T-cell (primary cell): ENCODE data around the gene CABP1. TPM values are rescaled to one million over a fixed set of nuclear protein-coding genes. Genes with fewer than 3 reads are reported as not detected.

ENCODE experiments used
- ATAC-seq, 4 experiments: fragments of 200-7000 bp in 3 of 4; fragments of 150-1000 bp in 1 of 4; cut with Tn5 transposase; replicated peaks in 1 of 4; 1 replicate in 3 of 4; 2 replicates in 1 of 4; pipeline ENCODE4 v1.10.0; 2021; ENCODE audit warnings: moderate library complexity in 3 of 4, mild to moderate bottlenecking in 2 of 4, moderate number of reproducible peaks in 1 of 4
- CTCF ChIA-PET, 2 donors: fragments of 300-600 bp; sonication (Branson Sonifier 250); formaldehyde crosslinking; loops; one replicate each; lab custom pipeline; 2022; ENCODE audit warnings: antibody characterized with exemption in 2 of 2; lab: Charles Lee
- POLR2A ChIA-PET, 2 donors: fragments of 300-600 bp; sonication (Branson Sonifier 250); formaldehyde crosslinking; loops; one replicate each; lab custom pipeline; 2022; ENCODE audit warnings: antibody characterized with exemption in 2 of 2; lab: Charles Lee
- DNase-seq, 35 experiments: peaks; one replicate each; pipeline versions ENCODE4 v3.0.0 to v3.0.0-alpha.2; 2013 to 2023
- H3K27ac ChIP-seq: one replicate; pipeline ENCODE4 v1.5.1; 2013; ENCODE audit warnings: low read length
- H3K27me3 ChIP-seq, 2 experiments: replicated peaks in 1 of 2; 1 replicate in 1 of 2; 2 replicates in 1 of 2; pipeline versions ENCODE4 v1.6.1 to v1.7.0; 2013; ENCODE audit warnings: low read length in 1 of 2, mixed read lengths in 1 of 2; ENCODE audit not compliant: control insufficient read depth in 2 of 2, insufficient read depth in 2 of 2; ENCODE audit errors: extremely low read depth in 1 of 2
- H3K36me3 ChIP-seq, 2 donors: 1 replicate in 1 of 2; 2 replicates in 1 of 2; pipeline versions ENCODE4 v1.6.1 to v1.7.0; 2013; ENCODE audit warnings: low read length in 1 of 2; ENCODE audit not compliant: control insufficient read depth in 2 of 2, insufficient read depth in 1 of 2; ENCODE audit errors: extremely low read depth in 1 of 2
- H3K4me1 ChIP-seq, 2 experiments: 1 replicate in 1 of 2; 2 replicates in 1 of 2; pipeline versions ENCODE4 v1.6.1 to v1.7.0; 2013; ENCODE audit warnings: low read length in 2 of 2, mixed read lengths in 1 of 2; ENCODE audit not compliant: insufficient read depth in 2 of 2, control insufficient read depth in 1 of 2; ENCODE audit errors: extremely low read depth in 1 of 2
- H3K4me3 ChIP-seq, 2 donors: 1 replicate in 1 of 2; 2 replicates in 1 of 2; pipeline versions ENCODE4 v1.5.1 to v1.7.0; 2013; ENCODE audit warnings: mild to moderate bottlenecking in 2 of 2, low read length in 1 of 2, moderate library complexity in 1 of 2; ENCODE audit not compliant: control insufficient read depth in 1 of 2; ENCODE audit errors: extremely low read depth in 1 of 2
- H3K9me3 ChIP-seq: 2 replicates; pipeline ENCODE4 v1.7.0; 2013
- H3K27ac Mint-ChIP-seq, 2 donors: one replicate each; pipeline ENCODE4 v1.8.0; 2020 to 2021; ENCODE audit warnings: mild to moderate bottlenecking in 2 of 2, mixed read lengths in 2 of 2
- H3K27me3 Mint-ChIP-seq, 2 donors: one replicate each; pipeline ENCODE4 v1.8.0; 2021 to 2022; ENCODE audit warnings: mixed read lengths in 2 of 2
- H3K36me3 Mint-ChIP-seq: one replicate; pipeline ENCODE4 v1.8.0; 2021; ENCODE audit warnings: mixed read lengths
- H3K4me1 Mint-ChIP-seq, 3 donors: one replicate each; pipeline ENCODE4 v1.8.0; 2020 to 2022; ENCODE audit warnings: mixed read lengths in 3 of 3, mild to moderate bottlenecking in 1 of 3
- H3K4me3 Mint-ChIP-seq, 3 donors: one replicate each; pipeline ENCODE4 v1.8.0; 2020 to 2022; ENCODE audit warnings: mild to moderate bottlenecking in 3 of 3, mixed read lengths in 3 of 3, moderate library complexity in 3 of 3
- H3K9me3 Mint-ChIP-seq, 3 donors: one replicate each; pipeline ENCODE4 v1.8.0; 2020 to 2022; ENCODE audit warnings: mixed read lengths in 3 of 3
- WGBS: methylation state at CpG from one replicate; pipeline ENCODE4 v1.1.5; 2013; ENCODE audit warnings: missing lambda C conversion rate; ENCODE audit not compliant: insufficient coverage; 5-methylcytosine and 5-hydroxymethylcytosine counted together
- total RNA-seq, 35 experiments: library from RNA in 6 of 35; stranded (reverse) in 6 of 35; fragments of 120-200 nt in 1 of 35; gene quantifications; one replicate each; pipeline versions ENCODE4 v1.2.1 to v1.2.4 and lab custom pipeline; 2013 to 2026

The CABP1 gene
- total RNA-seq, 5 donors from 2014 or later (not counting 1 experiment from before 2014, with no cell fraction given): not detected

GRCh38 chr12:120652656-120653435 lies 12.4 kb downstream of the CABP1 start:
- Histone ChIP-seq H3K27ac (no peak overlapping the region), H3K4me3 (no peak overlapping the region), H3K27me3 (peaks cover 2 to 62% of the 10 kb centered on the region in 2 experiments), H3K36me3 (no peaks in the 10 kb centered on the region), H3K4me1 (peaks cover 0 to 12% of the 10 kb centered on the region in 2 experiments), H3K9me3 (no peaks in the 10 kb centered on the region)
- peaks cover 9 to 10% (median 9%) of the 10 kb centered on the region in 3 donors for H3K4me1 Mint-ChIP-seq
- H3K4me3 Mint-ChIP-seq: no peak overlapping the region
- DNase-seq (no peak), ATAC-seq (no peak)
- CTCF ChIA-PET: interaction anchor here in 1 of 2 donors (0.6 to 0.7 kb wide), 3 partner anchors 151 to 325 kb away, joined by 3 to 8 read pairs (median 7); partner anchors contain the start of gene HNF1A
- peaks cover 25 to 42% of the 10 kb centered on the region in 2 donors for H3K27me3 Mint-ChIP-seq
- no peaks in the 10 kb centered on the region for H3K36me3 Mint-ChIP-seq
- H3K27ac Mint-ChIP-seq: no peak overlapping the region
- no peaks in the 10 kb centered on the region for H3K9me3 Mint-ChIP-seq
- POLR2A ChIA-PET: interaction anchor here in 1 of 2 donors (0.6 kb wide), 1 partner anchor 478 kb away, joined by 3 read pairs; no protein-coding TSS in a partner anchor
- WGBS: 68% methylated on average over 6 of the region's 10 CpGs

GRCh38 chr12:120653611-120654010 lies 13.2 kb downstream of the CABP1 start:
- 98% methylated on average over 11 of the region's 11 CpGs for WGBS
- Histone ChIP-seq H3K4me1 (peaks cover 0 to 12% of the 10 kb centered on the region in 2 experiments), H3K9me3 (no peaks in the 10 kb centered on the region), H3K4me3 (no peak overlapping the region), H3K27ac (no peak overlapping the region), H3K36me3 (no peaks in the 10 kb centered on the region), H3K27me3 (peaks cover 2 to 58% of the 10 kb centered on the region in 2 experiments)
- Mint-ChIP-seq H3K9me3 (no peaks in the 10 kb centered on the region), H3K4me3 (no peak overlapping the region), H3K27ac (no peak overlapping the region), H3K36me3 (no peaks in the 10 kb centered on the region), H3K4me1 (peaks cover 9 to 10% (median 9%) of the 10 kb centered on the region in 3 donors), H3K27me3 (peaks cover 19 to 39% of the 10 kb centered on the region in 2 donors)
- ATAC-seq: no peak
- ChIA-PET POLR2A (interaction anchor here in 1 of 2 donors (0.6 kb wide), 1 partner anchor 477 kb away, joined by 3 read pairs; no protein-coding TSS in a partner anchor), CTCF (no interaction called here)
- no peak for DNase-seq

DNA sequence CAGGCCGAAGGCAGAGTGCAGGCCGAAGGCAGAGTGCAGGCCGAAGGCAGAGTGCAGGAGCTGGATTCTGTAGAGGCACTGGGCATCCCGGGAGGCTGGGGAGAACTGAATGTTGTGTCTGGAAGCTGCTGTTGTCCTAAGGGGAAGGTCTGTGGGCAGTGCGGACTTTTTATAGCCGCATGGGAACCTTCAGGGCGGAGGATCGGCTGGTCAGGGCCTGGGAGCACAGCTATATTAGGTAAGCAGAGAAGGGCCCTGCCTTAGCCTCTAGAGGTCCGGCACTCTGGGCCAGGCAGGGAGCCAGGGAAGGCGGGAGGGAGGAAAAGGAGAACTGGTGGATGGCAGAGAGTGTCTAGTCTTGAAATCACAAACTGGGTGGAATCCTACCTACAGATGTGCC lies 14.2 kb downstream of the CABP1 start:
- no peak overlapping the region for H3K4me3 ChIP-seq
- H3K4me1 ChIP-seq: peaks cover 0 to 1% of the 10 kb centered on the region in 2 experiments
- H3K4me1 Mint-ChIP-seq: peaks cover under 1% of the 10 kb centered on the region in 3 donors
- no peak overlapping the region for H3K4me3 Mint-ChIP-seq
- CTCF ChIA-PET: no interaction called here
- ATAC-seq (no peak), DNase-seq (no peak)
- no peak overlapping the region for H3K27ac Mint-ChIP-seq
- WGBS: 82% methylated on average over 6 of the region's 10 CpGs
- no peak overlapping the region for H3K27ac ChIP-seq
- H3K36me3 ChIP-seq: no peaks in the 10 kb centered on the region
- H3K27me3 Mint-ChIP-seq: peaks cover 13 to 30% of the 10 kb centered on the region in 2 donors
- no peaks in the 10 kb centered on the region for H3K36me3 Mint-ChIP-seq
- POLR2A ChIA-PET: no interaction called here
- H3K9me3 ChIP-seq: no peaks in the 10 kb centered on the region
- H3K9me3 Mint-ChIP-seq: no peaks in the 10 kb centered on the region
- peaks cover under 1 to 56% of the 10 kb centered on the region in 2 experiments for H3K27me3 ChIP-seq

GRCh38 chr12:120656008-120656407 lies 15.6 kb downstream of the CABP1 start:
- no peak overlapping the region for H3K4me3 Mint-ChIP-seq
- WGBS: 94% methylated on average over 11 of the region's 14 CpGs
- H3K27ac Mint-ChIP-seq: no peak overlapping the region
- H3K4me1 Mint-ChIP-seq: no peaks in the 10 kb centered on the region
- no peak overlapping the region for H3K4me3 ChIP-seq
- H3K36me3 Mint-ChIP-seq: no peaks in the 10 kb centered on the region
- peaks cover 4 to 20% of the 10 kb centered on the region in 2 donors for H3K27me3 Mint-ChIP-seq
- H3K9me3 ChIP-seq: no peaks in the 10 kb centered on the region
- no peaks in the 10 kb centered on the region for H3K4me1 ChIP-seq
- DNase-seq (no peak), ATAC-seq (no peak)
- POLR2A ChIA-PET: no interaction called here
- H3K27ac ChIP-seq: no peak overlapping the region
- peaks cover 0 to 51% of the 10 kb centered on the region in 2 experiments for H3K27me3 ChIP-seq
- CTCF ChIA-PET: no interaction called here
- no peaks in the 10 kb centered on the region for H3K36me3 ChIP-seq
- H3K9me3 Mint-ChIP-seq: no peaks in the 10 kb centered on the region

- no peaks in the 10 kb centered on the region for H3K9me3 Mint-ChIP-seq
- H3K4me1 Mint-ChIP-seq: no peaks in the 10 kb centered on the region
- H3K36me3 Mint-ChIP-seq: no peaks in the 10 kb centered on the region
- Histone ChIP-seq H3K27me3 (peaks cover 0 to 42% of the 10 kb centered on the region in 2 experiments), H3K4me3 (no peak overlapping the region), H3K36me3 (no peaks in the 10 kb centered on the region), H3K9me3 (no peaks in the 10 kb centered on the region), H3K27ac (no peak overlapping the region), H3K4me1 (no peaks in the 10 kb centered on the region)
- H3K27ac Mint-ChIP-seq: no peak overlapping the region
- WGBS: 86% methylated on average over 22 of the region's 22 CpGs
- POLR2A ChIA-PET: interaction anchor here in 1 of 2 donors (0.6 kb wide), 1 partner anchor 121 kb away, joined by 5 read pairs; no protein-coding TSS in a partner anchor
- ATAC-seq: no peak
- CTCF ChIA-PET: interaction anchor here in 1 of 2 donors (1.3 kb wide), 1 partner anchor 9 kb away, joined by 4 read pairs; no protein-coding TSS in a partner anchor
- peaks cover 0 to 12% of the 10 kb centered on the region in 2 donors for H3K27me3 Mint-ChIP-seq
- H3K4me3 Mint-ChIP-seq: no peak overlapping the region
- DNase-seq: no peak
Measured at GRCh38 chr12:120658286-120659150, 18.1 kb downstream of the CABP1 start.

GRCh38 chr12:120659151-120659525 lies 18.7 kb downstream of the CABP1 start:
- Mint-ChIP-seq H3K4me1 (no peaks in the 10 kb centered on the region), H3K9me3 (no peaks in the 10 kb centered on the region), H3K27me3 (peaks cover 0 to 9% of the 10 kb centered on the region in 2 donors), H3K4me3 (no peak overlapping the region), H3K27ac (no peak overlapping the region), H3K36me3 (no peaks in the 10 kb centered on the region)
- peaks cover 0 to 44% of the 10 kb centered on the region in 2 experiments for H3K27me3 ChIP-seq
- H3K4me3 ChIP-seq: no peak overlapping the region
- H3K9me3 ChIP-seq: no peaks in the 10 kb centered on the region
- no peaks in the 10 kb centered on the region for H3K4me1 ChIP-seq
- H3K36me3 ChIP-seq: no peaks in the 10 kb centered on the region
- WGBS: 69% methylated on average over 7 of the region's 8 CpGs
- no peak for ATAC-seq
- POLR2A ChIA-PET: no interaction called here
- DNase-seq: no peak
- CTCF ChIA-PET: interaction anchor here (0.7 to 1.3 kb wide), 2 partner anchors 9 to 529 kb away, joined by 3 to 4 read pairs; no protein-coding TSS in a partner anchor
- no peak overlapping the region for H3K27ac ChIP-seq
